HG03575 (cell line): ENCODE results near the gene AUTS2.

Experiments
- ATAC-seq: cut with Tn5 transposase; IDR thresholded peaks from one replicate; pipeline ENCODE4 v1.9.1; 2021; ENCODE audit not compliant: unreplicated experiment, insufficient number of reproducible peaks, low FRiP score; ENCODE audit errors: extremely low read depth

AUTS2 gene

DNA sequence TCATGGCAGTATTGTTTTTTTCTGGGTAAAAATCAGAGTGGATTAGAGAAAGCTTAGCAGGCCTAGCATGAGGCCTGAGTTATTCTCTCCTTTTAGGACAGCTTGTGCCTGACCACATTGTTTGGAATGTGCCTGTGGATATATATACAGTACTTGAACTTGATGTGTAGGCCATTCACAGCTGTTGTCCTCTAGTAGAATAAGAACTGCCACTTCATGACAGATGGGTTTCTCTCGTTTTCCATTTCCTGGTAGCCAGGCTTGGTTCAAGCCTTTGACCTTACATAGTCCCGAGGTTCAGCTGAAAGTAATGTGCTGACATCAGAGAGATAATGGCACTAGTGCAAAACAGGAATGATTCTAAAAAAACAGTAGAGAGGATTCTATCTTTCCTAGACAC, 473.9 kb downstream of the AUTS2 start:
- ATAC-seq: no peak

DNA sequence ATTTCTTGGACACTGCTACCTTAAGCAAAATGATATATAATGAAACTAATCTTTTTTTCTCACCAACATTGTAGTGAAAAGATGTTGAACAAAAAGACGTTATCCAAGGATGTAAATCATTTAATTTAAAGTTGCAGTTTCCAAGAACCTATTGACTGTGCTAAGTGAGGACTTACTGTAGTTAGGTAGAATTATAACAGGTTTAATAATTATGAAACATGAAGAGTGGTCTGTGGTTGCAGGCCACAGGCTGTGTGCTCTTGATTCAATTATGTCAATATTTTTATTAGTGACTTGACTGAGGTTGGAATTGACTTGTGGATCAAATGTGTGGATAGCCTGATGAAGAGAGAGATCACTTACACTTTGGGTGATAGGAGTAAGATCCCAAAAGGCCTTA, 478.1 kb downstream of the AUTS2 start:
- ATAC-seq: no peak

DNA sequence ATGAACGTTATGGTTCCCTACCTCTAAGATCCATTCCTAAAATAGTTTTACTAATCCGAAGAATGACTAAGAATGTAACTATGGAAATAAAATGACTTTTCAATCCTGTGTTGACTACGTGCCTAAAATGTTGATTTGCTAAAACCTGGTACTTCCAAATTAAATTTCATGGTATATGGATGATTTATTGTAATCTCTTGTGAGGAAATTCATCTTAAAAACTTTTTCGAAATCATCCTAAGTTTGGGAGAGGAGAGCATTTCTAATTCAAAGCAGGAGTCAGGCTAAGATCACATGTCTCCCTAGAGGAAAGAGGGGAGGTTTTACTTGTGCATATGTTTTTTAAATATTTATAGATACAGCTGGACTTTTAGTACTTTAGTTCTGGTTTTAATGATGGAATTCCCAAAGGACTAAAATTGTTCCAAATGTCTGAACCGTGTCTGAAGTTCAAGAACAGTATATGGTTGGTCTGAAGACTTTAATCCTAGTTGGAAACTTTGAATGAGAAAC, 483.9 kb downstream of the AUTS2 start:
- no peak for ATAC-seq

DNA sequence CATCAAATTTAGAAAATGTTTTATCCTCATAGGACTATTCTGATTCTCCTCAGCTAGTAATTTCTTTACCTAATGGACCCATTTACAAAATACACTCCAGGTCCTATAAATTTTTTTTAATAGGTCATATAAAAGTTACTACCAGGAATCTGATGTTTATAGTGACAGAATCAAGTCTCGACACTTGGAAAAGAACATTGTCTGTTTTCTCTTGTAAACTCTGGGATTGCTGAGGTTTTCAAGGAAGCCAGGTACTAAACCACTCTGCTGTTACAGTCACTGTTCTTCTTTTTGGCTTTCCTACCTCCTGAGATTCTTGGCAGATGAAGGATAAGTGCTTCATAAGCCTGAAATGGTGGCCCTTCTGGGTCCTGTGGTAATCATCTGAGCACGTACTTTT, 493.1 kb downstream of the AUTS2 start:
- ATAC-seq: no peak

DNA sequence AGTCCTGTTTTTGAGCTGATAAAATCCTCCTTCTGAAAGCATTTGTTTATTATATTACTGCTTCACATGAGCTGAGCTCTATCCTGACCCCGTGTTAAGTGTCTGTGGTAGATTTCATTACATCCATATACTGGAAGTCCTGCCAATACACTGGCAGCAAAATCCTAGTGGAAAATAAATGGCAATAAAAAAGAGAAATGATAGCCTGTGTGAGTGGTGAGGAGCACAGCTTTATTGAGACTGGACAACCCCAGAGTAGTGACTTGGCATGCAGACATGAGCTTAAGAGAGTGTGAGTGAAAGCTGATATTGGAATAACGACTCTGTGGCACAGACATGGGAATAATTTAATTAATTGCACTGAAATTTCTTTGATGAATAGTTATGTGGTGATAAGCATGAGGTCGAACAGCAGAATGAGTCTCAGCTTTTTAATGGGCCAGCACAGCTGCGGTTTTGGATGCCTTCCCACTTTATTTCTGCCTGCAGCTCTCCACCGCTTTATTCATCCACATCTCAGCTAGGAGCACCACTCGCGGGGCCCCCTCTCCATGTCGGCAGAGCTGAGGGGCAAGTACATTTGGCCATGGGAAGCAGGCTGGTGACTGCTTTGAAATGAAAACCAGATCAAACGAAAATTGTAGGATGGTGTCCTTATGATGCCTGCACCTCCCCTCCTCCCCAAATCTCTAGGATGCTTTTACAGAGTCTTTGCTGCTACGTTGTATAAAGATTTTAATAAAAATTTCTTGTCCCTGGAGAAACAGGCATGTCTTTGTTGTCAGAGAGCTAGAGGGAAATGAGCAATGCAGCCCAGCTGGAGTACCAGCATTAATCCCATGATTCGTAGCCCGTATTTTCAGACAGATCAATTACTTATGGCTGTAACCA, 494.3 kb downstream of the AUTS2 start:
- no peak for ATAC-seq

DNA sequence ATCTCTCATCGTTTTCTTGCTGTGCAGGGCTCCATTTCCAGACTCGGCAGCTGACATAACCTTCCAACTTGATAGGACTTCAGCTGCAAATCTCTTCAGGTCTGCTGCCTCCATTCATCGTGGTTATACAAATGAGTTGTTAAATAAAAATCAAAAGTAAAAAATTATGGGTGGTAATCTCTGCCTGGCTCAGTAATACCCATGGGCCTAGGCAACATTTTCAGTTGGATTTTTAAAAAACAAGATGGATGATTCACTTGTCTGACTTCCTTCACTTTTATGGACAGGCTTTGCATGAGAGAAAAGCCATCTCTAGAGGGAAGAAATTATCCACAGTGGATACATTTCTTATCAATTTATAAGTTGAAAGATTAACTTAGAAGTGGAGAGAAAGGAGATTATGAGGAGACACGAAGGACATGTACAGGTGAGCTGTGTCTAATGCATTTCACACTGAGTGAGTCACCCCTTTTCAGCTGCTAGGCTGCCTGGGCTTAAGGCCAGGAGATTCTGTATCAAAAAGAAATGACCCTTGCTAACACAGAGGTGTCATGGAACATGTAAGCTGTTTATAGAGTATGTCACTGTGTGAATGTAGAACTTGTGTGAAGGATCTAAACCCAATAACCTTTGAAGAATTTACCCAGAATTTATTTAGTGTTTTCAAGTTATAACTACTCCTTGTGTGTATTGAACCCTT, 495.1 kb downstream of the AUTS2 start:
- no peak for ATAC-seq

DNA sequence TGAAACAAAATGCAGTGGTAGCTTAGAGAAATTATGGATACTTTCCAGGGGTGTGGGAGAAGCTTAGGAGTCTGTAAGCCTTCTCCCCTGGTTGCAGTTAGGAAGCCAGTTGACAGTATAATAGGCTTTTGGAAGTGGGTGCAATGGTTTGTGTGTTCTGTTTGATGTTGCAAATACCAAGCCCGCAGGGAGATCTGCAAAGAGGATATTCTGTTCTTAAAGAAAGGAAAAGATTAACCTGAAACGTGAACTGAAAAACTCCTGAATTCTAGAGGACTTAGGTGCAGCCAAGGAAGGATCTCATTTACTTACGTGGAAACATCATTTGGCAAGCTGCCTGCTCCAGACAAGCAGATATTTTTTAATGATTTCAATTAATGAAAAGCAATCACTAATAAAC, 496.6 kb downstream of the AUTS2 start:
- no peak for ATAC-seq

DNA sequence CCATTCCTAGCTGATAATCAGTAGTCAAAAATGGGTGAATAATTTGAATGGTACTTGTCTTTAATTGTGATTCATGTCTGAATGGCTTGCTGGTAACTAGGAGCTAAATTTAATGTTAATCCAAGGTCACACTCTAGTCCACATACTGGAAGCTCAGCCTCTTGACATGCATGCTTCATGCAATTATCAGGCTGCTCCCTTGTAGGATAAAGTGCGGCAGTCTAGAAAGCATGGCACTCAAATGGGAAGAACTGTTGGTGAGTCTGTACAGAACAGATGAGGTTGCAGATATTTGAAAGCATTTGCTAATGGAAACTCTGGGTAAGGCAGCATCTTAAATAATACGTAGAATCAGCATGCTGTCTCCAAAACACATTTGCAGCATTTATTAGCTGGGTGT, 499.4 kb downstream of the AUTS2 start:
- ATAC-seq: no peak

DNA sequence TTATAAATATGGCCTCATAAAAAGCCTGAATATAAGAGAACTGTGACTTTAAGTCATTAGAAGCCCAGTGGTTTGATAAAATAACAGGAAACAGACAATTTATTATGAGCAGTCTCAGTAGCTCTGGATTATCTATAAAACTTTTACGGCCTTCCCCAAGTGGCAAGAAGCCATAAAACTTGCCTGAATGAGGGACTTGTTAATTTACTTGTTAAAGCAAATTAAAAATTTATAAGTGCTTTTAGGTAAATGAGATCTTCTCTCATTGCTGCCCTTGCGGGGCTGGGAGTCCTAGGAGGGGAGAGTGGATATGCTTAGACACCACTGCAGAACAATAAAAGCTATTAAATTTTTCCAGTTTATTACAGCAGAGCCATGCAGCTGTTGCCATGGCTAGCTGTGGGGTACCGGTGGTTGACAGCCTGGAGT, 499.9 kb downstream of the AUTS2 start:
- no peak for ATAC-seq

DNA sequence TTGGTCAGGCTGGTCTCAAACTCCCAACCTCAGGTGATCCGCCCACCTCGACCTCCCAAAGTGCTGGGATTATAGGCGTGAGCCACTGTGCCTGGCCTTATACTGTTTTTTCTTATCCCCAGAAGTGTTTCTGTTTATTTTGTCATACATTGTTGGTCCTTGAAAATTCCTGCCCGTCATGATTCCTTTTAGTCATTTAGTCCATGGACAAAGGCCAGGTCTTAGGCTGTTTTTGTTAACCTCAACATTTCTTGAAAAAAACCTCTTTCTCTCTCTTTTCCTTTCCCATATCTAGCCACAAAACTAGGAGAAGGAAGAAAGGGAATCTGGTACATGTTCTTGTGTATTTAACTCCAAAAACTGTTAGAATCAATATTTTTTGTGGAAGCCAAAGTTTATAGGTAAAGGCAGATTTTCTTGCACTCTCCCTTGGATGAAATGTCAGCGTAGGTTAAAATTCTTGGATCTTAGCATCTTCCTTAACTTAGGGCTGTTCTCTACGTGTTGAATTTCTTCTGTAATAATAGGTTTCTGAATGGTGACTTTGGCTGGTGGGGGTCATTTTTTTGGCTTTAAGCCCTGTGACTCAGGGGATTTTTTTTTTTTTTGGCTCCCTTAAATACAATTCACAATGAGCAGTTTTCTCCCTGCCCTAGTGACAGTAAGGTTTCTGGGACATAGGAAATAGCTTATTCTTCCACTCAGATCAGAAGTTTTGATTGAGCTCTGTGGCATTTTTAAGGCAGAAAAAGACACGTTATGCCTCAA, 500.8 kb downstream of the AUTS2 start:
- no peak for ATAC-seq

DNA sequence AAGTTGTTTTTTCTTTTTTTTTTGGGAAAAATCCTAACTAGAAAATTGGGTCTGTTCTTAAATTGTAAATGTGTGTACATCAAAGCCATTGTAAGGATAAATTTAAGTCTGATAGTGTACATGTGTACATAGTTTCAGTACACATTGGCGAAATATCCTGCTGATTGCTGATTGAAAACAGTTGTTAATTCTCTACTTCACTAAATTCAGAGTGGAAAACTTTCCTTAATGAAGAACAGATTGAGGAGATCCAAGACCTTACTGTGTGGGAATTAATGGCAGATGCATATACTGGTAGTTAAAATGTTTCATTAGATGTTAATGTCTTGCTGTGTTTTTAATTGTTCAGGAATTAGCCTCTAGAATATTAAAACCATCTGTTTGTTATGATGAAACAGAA, 506.0 kb downstream of the AUTS2 start:
- no peak for ATAC-seq

DNA sequence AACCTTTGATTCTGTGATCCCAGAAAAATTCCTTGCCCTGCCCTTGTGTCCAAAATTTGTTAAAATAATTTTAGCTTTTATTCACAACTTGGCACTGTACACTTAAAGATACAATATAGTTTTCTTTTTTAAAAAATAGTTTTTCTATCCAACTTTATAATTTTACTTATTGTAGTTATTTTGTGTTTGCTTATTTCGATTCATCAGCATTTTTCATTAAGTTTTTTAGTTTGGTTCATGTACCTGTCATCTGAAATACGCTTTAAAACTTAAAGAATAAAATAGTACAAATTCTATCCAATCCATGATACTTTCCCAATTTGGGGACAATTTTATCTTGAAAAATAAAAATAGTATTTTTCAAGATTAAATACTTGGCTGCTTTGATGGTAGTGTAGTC, 514.8 kb downstream of the AUTS2 start:
- ATAC-seq: no peak

DNA sequence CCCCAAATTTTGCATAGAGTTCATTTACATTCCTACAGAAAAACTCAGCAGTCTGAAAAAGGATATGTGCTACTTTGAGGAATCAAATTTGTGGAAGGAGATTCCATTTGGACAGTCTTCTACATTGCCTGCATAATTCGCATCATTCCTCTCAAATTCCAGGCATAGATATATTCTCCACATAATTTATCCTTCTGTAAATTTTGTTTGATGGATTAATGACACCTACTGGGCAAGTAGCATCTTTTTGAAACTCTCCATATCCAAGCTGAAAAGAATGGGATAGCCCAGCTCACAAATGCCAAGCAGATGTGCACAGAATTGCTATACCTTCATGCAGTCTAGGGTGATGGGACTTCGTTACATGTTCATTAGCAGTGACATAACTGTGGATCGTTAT, 515.3 kb downstream of the AUTS2 start:
- ATAC-seq: no peak

DNA sequence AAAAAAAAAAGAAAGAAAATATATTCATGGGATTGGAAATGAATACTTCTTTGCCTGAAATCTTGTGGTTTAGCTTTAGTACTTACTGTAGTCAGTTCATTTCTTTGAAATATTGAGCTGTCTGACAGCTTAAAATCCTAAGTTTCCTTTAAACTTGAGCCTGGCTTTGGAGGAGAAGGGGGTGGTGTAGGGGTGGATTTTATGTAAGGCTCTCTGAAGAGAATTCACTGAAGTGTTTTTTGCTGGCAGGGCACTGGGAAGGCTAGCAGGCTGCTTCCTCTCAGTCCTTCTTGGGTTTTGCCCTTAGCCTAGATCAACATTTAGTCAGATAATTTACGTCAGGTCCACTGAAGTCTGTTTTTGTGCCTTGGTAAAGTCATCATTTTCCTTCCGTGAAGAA, 516.5 kb downstream of the AUTS2 start:
- ATAC-seq: no peak

DNA sequence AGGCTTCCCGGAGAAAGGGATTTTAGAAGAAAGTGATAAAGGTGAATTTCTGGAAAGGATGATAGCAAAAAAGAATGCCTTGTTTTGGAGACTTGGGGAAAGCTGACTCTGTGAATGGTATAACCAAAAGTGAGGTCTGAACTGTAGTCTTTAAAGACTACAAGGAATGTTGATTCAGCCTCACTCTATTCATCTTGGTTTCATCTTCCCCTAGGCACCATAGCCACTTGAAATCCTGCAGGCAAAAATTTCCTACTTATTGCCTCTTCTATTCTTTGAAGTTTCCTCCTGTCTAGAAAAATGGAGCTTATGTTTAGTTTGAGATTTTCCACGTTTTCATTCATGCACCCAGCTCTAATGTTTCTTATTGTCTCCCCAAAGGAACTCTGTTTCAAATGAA, 518.0 kb downstream of the AUTS2 start:
- ATAC-seq: no peak

DNA sequence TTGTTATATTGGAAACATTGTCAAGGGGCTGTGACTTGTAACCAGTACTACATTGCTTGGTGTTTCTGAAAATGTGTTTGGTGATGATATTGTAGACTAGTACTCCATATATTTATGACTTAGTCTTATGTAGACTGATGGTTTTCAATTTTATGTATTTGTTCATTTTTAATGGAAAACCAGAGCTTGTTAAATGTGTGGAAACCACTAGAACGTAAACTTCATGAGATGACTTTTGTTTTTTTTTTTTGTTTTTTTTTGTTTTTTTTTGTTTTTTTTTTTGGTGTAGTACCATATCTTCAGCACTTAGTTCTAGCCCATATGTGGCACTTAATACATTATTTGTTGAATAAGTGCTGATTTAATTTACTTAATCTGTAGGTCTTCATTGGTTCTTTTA, 518.6 kb downstream of the AUTS2 start:
- ATAC-seq: no peak

DNA sequence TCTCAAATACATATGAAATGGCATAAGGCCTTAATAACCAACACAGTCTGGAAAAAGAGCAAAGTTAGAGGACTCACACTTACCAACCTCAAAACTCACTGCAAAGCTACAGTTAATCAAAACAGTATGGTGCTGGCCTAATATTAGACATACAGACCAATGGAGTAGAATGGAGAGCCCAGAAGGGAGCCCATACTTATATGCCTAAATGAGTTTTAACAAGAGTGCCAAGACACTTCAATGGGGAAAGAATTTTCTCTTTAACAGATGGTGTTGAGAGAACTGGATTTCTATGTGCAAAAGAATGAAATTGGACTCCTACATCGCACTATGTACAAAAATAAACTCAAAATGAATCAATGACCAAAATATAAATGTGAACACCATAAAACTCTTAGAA, 522.6 kb downstream of the AUTS2 start:
- ATAC-seq: no peak

DNA sequence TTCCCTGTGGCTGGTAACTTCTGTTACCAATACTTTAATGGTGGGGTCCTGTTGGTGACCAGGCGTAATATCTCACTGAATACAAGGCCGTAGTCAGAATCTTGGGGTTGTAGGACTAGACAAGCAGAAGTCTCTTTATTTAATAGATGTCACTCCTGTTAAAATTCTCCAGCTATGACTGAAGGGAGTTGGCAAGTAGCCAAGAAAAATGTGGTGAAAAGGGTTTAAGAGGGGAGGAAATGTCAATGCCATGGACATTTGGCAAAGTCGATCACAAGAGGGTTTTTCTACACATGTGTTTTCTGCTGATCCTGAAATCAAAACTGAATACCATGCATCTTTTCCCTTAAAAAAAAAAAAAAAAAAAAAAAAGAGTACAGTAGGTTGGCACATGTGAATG, 533.5 kb downstream of the AUTS2 start:
- ATAC-seq: no peak

DNA sequence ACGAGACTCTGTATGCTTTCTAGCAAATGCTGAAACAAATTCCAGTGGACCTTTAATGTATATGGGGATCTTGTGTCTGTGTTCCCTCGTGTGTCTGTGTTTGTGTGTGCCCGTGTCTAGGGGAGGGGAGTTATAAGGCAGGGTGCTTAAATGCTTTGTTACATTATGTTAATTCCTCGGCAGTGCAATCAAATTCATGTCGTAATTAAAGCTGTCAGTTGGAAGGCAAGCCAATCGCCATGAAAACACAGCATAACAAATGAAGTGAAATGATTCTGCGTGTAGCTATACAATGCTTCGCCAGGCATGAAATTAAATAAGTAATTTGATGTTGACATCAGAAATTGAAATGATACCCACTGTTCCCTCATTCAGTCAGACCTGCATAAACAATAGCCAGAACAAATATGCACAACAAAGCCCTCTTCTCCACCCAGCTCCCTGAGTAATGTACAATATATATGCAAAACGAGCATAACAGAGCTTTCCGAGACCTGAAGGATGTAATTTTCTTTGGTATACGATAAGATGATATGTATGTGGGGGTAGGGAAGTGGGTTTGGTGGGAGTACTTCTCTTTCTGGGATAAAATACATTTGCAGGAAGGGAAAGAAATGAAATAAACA, 534.1 kb downstream of the AUTS2 start:
- ATAC-seq: no peak
